H1 (cell line): Measurements from ENCODE around the gene ULK2. TPM values are rescaled to one million over a fixed set of nuclear protein-coding genes. Genes with fewer than 3 reads are reported as not detected.

Experiments used
- CTCF ChIA-PET: fragments of 300-600 bp; sonication (Branson Sonifier 250); formaldehyde crosslinking; loops from one replicate; lab custom pipeline; 2021; ENCODE audit not compliant: partially characterized antibody; lab: Charles Lee
- POLR2A ChIA-PET: fragments of 300-600 bp; sonication (Branson Sonifier 250); formaldehyde crosslinking; loops from one replicate; lab custom pipeline; 2021; ENCODE audit warnings: inconsistent platforms; ENCODE audit not compliant: partially characterized antibody; lab: Charles Lee
- DNase-seq, 2 experiments: peaks; one replicate each; pipeline versions ENCODE4 v3.0.0 to v3.0.0-alpha.2; 2010 to 2022; ENCODE audit warnings: low spot score in 2 of 2, low read depth in 1 of 2, mixed read lengths in 1 of 2
- FAIRE-seq: peaks from 2 replicates; lab custom pipeline; 2011; peaks lifted over from hg19 to GRCh38; lab: Jason Lieb, UNC
- H2AFZ ChIP-seq: 2 replicates; pipeline ENCODE4 v1.8.1; 2012; ENCODE audit warnings: low read length, inconsistent platforms
- H2AK5ac ChIP-seq: 2 replicates; pipeline ENCODE4 v1.6.1; 2013; ENCODE audit warnings: low read depth, low read length
- H2BK120ac ChIP-seq: replicated peaks from 2 replicates; pipeline ENCODE3; 2013; ENCODE audit warnings: low read depth, low read length, inconsistent platforms
- H2BK12ac ChIP-seq: 2 replicates; pipeline ENCODE4 v1.6.1; 2013; ENCODE audit warnings: low read depth, low read length
- H2BK15ac ChIP-seq: 2 replicates; pipeline ENCODE4 v1.6.1; 2013; ENCODE audit warnings: low read length
- H2BK20ac ChIP-seq: 2 replicates; pipeline ENCODE4 v1.6.1; 2013; ENCODE audit warnings: low read length
- H2BK5ac ChIP-seq: 2 replicates; pipeline ENCODE4 v1.6.1; 2013; ENCODE audit warnings: low read depth, low read length
- H3K14ac ChIP-seq: 2 replicates; pipeline ENCODE4 v1.6.1; 2013; ENCODE audit warnings: inconsistent platforms; ENCODE audit not compliant: insufficient read length
- H3K18ac ChIP-seq: 2 replicates; pipeline ENCODE4 v1.6.1; 2013; ENCODE audit warnings: low read length; ENCODE audit errors: extremely low read depth
- H3K23ac ChIP-seq: 2 replicates; pipeline ENCODE4 v1.6.1; 2013; ENCODE audit warnings: inconsistent platforms; ENCODE audit not compliant: insufficient read length
- H3K23me2 ChIP-seq: 2 replicates; pipeline ENCODE4 v1.6.1; 2013; ENCODE audit warnings: low read depth, low read length
- H3K27ac ChIP-seq: 2 replicates; pipeline ENCODE4 v1.6.1; 2011; ENCODE audit warnings: low read depth, low read length, inconsistent platforms
- H3K27me3 ChIP-seq, 4 experiments: replicated peaks in 1 of 4; 1 replicate in 1 of 4; 2 replicates in 3 of 4; pipeline versions ENCODE4 v1.6.1 to v1.8.1; 2011 to 2013; ENCODE audit warnings: low read length in 3 of 4, mild to moderate bottlenecking in 3 of 4, inconsistent platforms in 2 of 4, mixed read lengths in 2 of 4, moderate library complexity in 1 of 4; ENCODE audit not compliant: control insufficient read depth in 3 of 4, insufficient read depth in 3 of 4; ENCODE audit errors: extremely low read depth in 1 of 4
- H3K36me3 ChIP-seq, 4 experiments: 2 replicates each; pipeline versions ENCODE4 v1.6.1 to v1.8.1; 2011 to 2013; ENCODE audit warnings: mild to moderate bottlenecking in 4 of 4, low read length in 3 of 4, moderate library complexity in 2 of 4, control low read depth in 1 of 4, inconsistent platforms in 1 of 4; ENCODE audit not compliant: insufficient read depth in 4 of 4, control insufficient read depth in 2 of 4
- H3K4ac ChIP-seq: replicated peaks from 2 replicates; pipeline ENCODE3; 2013; ENCODE audit warnings: low read length, low read depth, mixed read lengths, inconsistent platforms; ENCODE audit not compliant: insufficient read length
- H3K4me1 ChIP-seq, 4 experiments: replicated peaks in 1 of 4; 1 replicate in 1 of 4; 2 replicates in 3 of 4; pipeline versions ENCODE4 v1.6.1 to v1.8.1; 2011 to 2013; ENCODE audit warnings: low read length in 3 of 4, inconsistent platforms in 2 of 4, mixed read lengths in 1 of 4; ENCODE audit not compliant: insufficient read depth in 4 of 4, control insufficient read depth in 3 of 4
- H3K4me2 ChIP-seq, 2 experiments: 2 replicates each; pipeline versions ENCODE4 v1.6.1 to v1.8.1; 2011 to 2013; ENCODE audit warnings: low read depth in 2 of 2, low read length in 2 of 2, control low read depth in 1 of 2, inconsistent platforms in 1 of 2, mild to moderate bottlenecking in 1 of 2; ENCODE audit not compliant: insufficient read depth in 1 of 2
- H3K4me3 ChIP-seq, 4 experiments: fragments of 200-600, 300-600 bp in 1 of 4; sonication (generic), shearing (Covaris generic), sonication (Bioruptor Twin) in 1 of 4; 2 replicates each; pipeline versions ENCODE4 v1.5.1 to v1.8.1; 2011 to 2016; ENCODE audit warnings: low read length in 4 of 4, low read depth in 3 of 4, control low read depth in 2 of 4, inconsistent platforms in 2 of 4, mild to moderate bottlenecking in 2 of 4, mixed read lengths in 1 of 4, moderate library complexity in 1 of 4; ENCODE audit not compliant: insufficient read depth in 2 of 4; ENCODE audit errors: extremely low read depth in 1 of 4
- H3K56ac ChIP-seq: replicated peaks from 2 replicates; pipeline ENCODE3; 2013; ENCODE audit warnings: low read depth, mild to moderate bottlenecking, mixed read lengths, low read length, inconsistent platforms; ENCODE audit not compliant: insufficient read length
- H3K79me1 ChIP-seq: 2 replicates; pipeline ENCODE4 v1.6.1; 2013; ENCODE audit warnings: low read depth, low read length, control low read depth
- H3K79me2 ChIP-seq, 2 experiments: 2 replicates each; pipeline versions ENCODE4 v1.6.1 to v1.8.1; 2012 to 2013; ENCODE audit warnings: low read length in 2 of 2, mild to moderate bottlenecking in 2 of 2, inconsistent platforms in 1 of 2; ENCODE audit not compliant: insufficient read depth in 2 of 2, control insufficient read depth in 1 of 2
- H3K9ac ChIP-seq, 4 experiments: replicated peaks in 1 of 4; 1 replicate in 1 of 4; 2 replicates in 3 of 4; pipeline versions ENCODE4 v1.6.1 to v1.8.1; 2011 to 2013; ENCODE audit warnings: low read depth in 3 of 4, low read length in 3 of 4, control low read depth in 2 of 4, mild to moderate bottlenecking in 2 of 4, moderate library complexity in 2 of 4, inconsistent platforms in 1 of 4; ENCODE audit errors: extremely low read depth in 1 of 4
- H3K9me3 ChIP-seq, 2 experiments: 2 replicates each; pipeline versions ENCODE4 v1.6.1 to v1.8.1; 2012 to 2013; ENCODE audit warnings: mild to moderate bottlenecking in 2 of 2, moderate library complexity in 2 of 2, control low read depth in 1 of 2, inconsistent platforms in 1 of 2, low read depth in 1 of 2, low read length in 1 of 2, mixed read lengths in 1 of 2; ENCODE audit not compliant: insufficient read depth in 2 of 2
- H4K20me1 ChIP-seq, 2 experiments: replicated peaks in 1 of 2; 2 replicates each; pipeline versions ENCODE3 to v1.8.1; 2011 to 2013; ENCODE audit warnings: inconsistent platforms in 2 of 2, low read length in 2 of 2, mild to moderate bottlenecking in 1 of 2; ENCODE audit not compliant: insufficient read depth in 2 of 2, control insufficient read depth in 1 of 2
- H4K5ac ChIP-seq: 2 replicates; pipeline ENCODE4 v1.6.1; 2013; ENCODE audit warnings: low read length, low read depth, mixed read lengths, inconsistent platforms; ENCODE audit not compliant: insufficient read length
- H4K8ac ChIP-seq: 2 replicates; pipeline ENCODE4 v1.8.0; 2013; ENCODE audit warnings: mild to moderate bottlenecking, moderate library complexity, low read length, inconsistent platforms; ENCODE audit not compliant: insufficient read depth; ENCODE audit errors: extremely low read depth
- H4K91ac ChIP-seq: replicated peaks from 2 replicates; pipeline ENCODE3; 2013; ENCODE audit warnings: low read length, mixed read lengths, inconsistent platforms; ENCODE audit not compliant: insufficient read length
- ASH2L ChIP-seq: fragments of 200-600, 300-600 bp; sonication (generic); IDR thresholded peaks from one replicate; pipeline ENCODE4 v1.7.1; 2017; ENCODE audit warnings: low read length
- BCL11A ChIP-seq, 2 experiments: IDR thresholded peaks; one replicate each; pipeline ENCODE4 v1.6.1; 2011; ENCODE audit warnings: low read depth in 2 of 2, low read length in 2 of 2, mild to moderate bottlenecking in 2 of 2
- BRCA1 ChIP-seq: IDR thresholded peaks from 2 replicates; pipeline ENCODE4 v1.6.1; 2012; ENCODE audit warnings: low read depth, low read length, improper control_type of control experiment
- CEBPB ChIP-seq: IDR thresholded peaks from 2 replicates; pipeline ENCODE4 v1.6.1; 2012; ENCODE audit warnings: low read depth, low read length
- EZH2 ChIP-seq: fragments of 200-600 bp; sonication (generic); IDR thresholded peaks from 2 replicates; pipeline ENCODE4 v1.7.1; 2012; ENCODE audit warnings: low read depth, mild to moderate bottlenecking, moderate library complexity, low read length, inconsistent platforms; ENCODE audit not compliant: severe bottlenecking
- FOSL1 ChIP-seq: IDR thresholded peaks from 2 replicates; pipeline ENCODE4 v1.6.1; 2011; ENCODE audit warnings: mild to moderate bottlenecking, low read depth, low read length, moderate library complexity; ENCODE audit not compliant: insufficient read depth
- GTF2F1 ChIP-seq: IDR thresholded peaks from 2 replicates; pipeline ENCODE4 v1.6.1; 2012; ENCODE audit warnings: low read depth, low read length, improper control_type of control experiment, borderline replicate concordance
- NRF1 ChIP-seq: IDR thresholded peaks from 2 replicates; pipeline ENCODE4 v1.6.1; 2011; ENCODE audit warnings: mild to moderate bottlenecking, low read depth, low read length, improper control_type of control experiment
- RBBP5 ChIP-seq: IDR thresholded peaks from 2 replicates; pipeline ENCODE4 v1.7.1; 2012; ENCODE audit warnings: low read depth, mild to moderate bottlenecking, inconsistent platforms, low read length, moderate library complexity, borderline replicate concordance
- RXRA ChIP-seq: IDR thresholded peaks from 2 replicates; pipeline ENCODE4 v1.6.1; 2011; ENCODE audit warnings: low read depth, mild to moderate bottlenecking, low read length, moderate library complexity; ENCODE audit not compliant: insufficient read depth
- TAF1 ChIP-seq: IDR thresholded peaks from 2 replicates; pipeline ENCODE4 v1.6.1; 2011; ENCODE audit warnings: mild to moderate bottlenecking, low read depth, low read length
- ZNF274 ChIP-seq: IDR thresholded peaks from 2 replicates; pipeline ENCODE4 v1.7.0; 2012; ENCODE audit warnings: low read length, borderline replicate concordance; ENCODE audit errors: extremely low read depth
- WGBS, 2 experiments: shearing (Covaris generic) in 1 of 2; methylation state at CpG; one replicate each; pipeline versions ENCODE4 v1.1.6 to v1.1.7; 2013 to 2015; ENCODE audit warnings: low lambda C conversion rate in 2 of 2, mixed read lengths in 2 of 2, inconsistent platforms in 1 of 2, low coverage in 1 of 2, missing lambda C conversion rate in 1 of 2; ENCODE audit not compliant: insufficient replicate concordance in 2 of 2, insufficient coverage in 1 of 2, insufficient read length in 1 of 2; ENCODE audit errors: extremely low coverage in 1 of 2, missing lambda C conversion rate in 1 of 2; 5-methylcytosine and 5-hydroxymethylcytosine counted together
- polyA plus RNA-seq, 7 experiments: library from polyadenylated mRNA; depleted of rRNA in 3 of 7; stranded (reverse) in 5 of 7; unstranded in 2 of 7; fragments of >200 nt in 5 of 7; fragments of 200-250 nt in 2 of 7; gene quantifications; 1 replicate in 5 of 7; 2 replicates in 1 of 7; 4 replicates in 1 of 7; pipeline versions ENCODE4 v1.2.1 to v1.2.3, GENCODE V29; 2011 to 2013; ENCODE audit warnings: missing spikeins in 2 of 7, mixed read lengths in 2 of 7
- total RNA-seq: library from RNA; stranded (reverse); fragmentation: NEBNext Ultra II Directional; extraction: Animal tissue kit (Norgen Biotek cat#: 25700); gene quantifications from 2 replicates; pipeline ENCODE4 v1.2.1, GENCODE V29; 2021
- TF ChIP-seq, protein P1 (sequence below): IDR thresholded peaks from 2 replicates; pipeline ENCODE4 v1.6.1; 2011; ENCODE audit warnings: low read depth, mild to moderate bottlenecking, low read length; ENCODE audit not compliant: insufficient read depth
- TF ChIP-seq, protein P2 (sequence below): IDR thresholded peaks from 2 replicates; pipeline ENCODE4 v1.6.1; 2012; ENCODE audit warnings: inconsistent platforms

ULK2 gene
- total and polyA plus RNA-seq, 2 of the 8 experiments (the other 6 are each of a cell fraction or from before 2014, with no cell fraction given) = 5.3 to 9.8 TPM

DNA sequence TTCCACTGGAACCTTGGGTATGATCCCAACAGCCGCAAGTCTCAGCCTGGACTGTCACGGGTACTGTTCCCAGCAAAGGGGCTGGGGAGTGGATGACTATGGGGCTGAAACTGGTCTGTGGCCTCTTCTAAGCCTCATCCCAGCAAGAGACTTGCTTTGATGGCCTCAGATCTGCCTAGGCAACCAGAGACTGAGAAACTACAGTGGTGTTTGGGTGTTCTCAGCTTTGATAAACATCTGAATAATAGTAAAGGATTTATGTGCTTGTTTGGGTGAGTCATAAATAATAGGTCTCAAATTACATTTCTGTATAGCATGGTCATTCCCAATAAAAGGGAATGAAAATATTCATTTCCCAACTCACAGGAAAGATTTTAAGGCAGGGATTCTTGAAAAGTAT is 30.2 kb upstream of the ULK2 start:
- no peak overlapping the region for H2BK20ac ChIP-seq
- H3K4me2 ChIP-seq = no peak overlapping the region
- H3K23ac ChIP-seq = no peak overlapping the region
- H3K18ac ChIP-seq = no peak overlapping the region
- H3K27ac ChIP-seq = no peak overlapping the region
- no peak overlapping the region for H3K4me3 ChIP-seq
- ChIA-PET CTCF (no interaction called here), POLR2A (no interaction called here)
- DNase-seq (no peak), FAIRE-seq (no peak)
- H2BK5ac ChIP-seq = no peak overlapping the region
- H3K56ac ChIP-seq = no peak overlapping the region
- H2BK15ac ChIP-seq = no peak overlapping the region
- no peaks in the 10 kb centered on the region for H3K9me3 ChIP-seq
- no peak overlapping the region for H4K8ac ChIP-seq
- H3K4ac ChIP-seq = no peak overlapping the region
- H3K23me2 ChIP-seq = no peaks in the 10 kb centered on the region
- H2BK120ac ChIP-seq = no peak overlapping the region
- H3K36me3 ChIP-seq = peaks cover 0 to 3% (median 1%) of the 10 kb centered on the region in 4 experiments; a peak in 1 of 8 replicates
- no peaks in the 10 kb centered on the region for H4K20me1 ChIP-seq
- no peak overlapping the region for H2AK5ac ChIP-seq
- no peaks in the 10 kb centered on the region for H3K79me1 ChIP-seq
- no peaks in the 10 kb centered on the region for H3K27me3 ChIP-seq
- WGBS, 2 experiments = 96% methylated on average over 2 of the region's 2 CpGs; no CpG with 5 or more reads in 1 of the 2 experiments
- peak overlapping the region; percentile 19; the same call in 1 of the 2 replicates for H2BK12ac ChIP-seq
- no peak overlapping the region for H4K91ac ChIP-seq
- no peaks in the 10 kb centered on the region; a peak in 1 of 7 replicates for H3K4me1 ChIP-seq
- no peak overlapping the region for H4K5ac ChIP-seq
- H2AFZ ChIP-seq = no peak overlapping the region
- H3K9ac ChIP-seq = no peak overlapping the region
- H3K79me2 ChIP-seq = no peaks in the 10 kb centered on the region
- no peak overlapping the region for H3K14ac ChIP-seq
- TF ChIP-seq, protein P1, sequence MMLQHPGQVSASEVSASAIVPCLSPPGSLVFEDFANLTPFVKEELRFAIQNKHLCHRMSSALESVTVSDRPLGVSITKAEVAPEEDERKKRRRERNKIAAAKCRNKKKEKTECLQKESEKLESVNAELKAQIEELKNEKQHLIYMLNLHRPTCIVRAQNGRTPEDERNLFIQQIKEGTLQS = no peak
- no peak for TF ChIP-seq EZH2
- no peak for TF ChIP-seq ZNF274
- TF ChIP-seq FOSL1 = no peak
- TF ChIP-seq CEBPB = no peak
- no peak for TF ChIP-seq BCL11A (IDR thresholded peaks at IDR 0.05; ENCODE audit: low read depth in 2 of 2, low read length in 2 of 2)
- no peak for TF ChIP-seq ASH2L
- TF ChIP-seq, protein P2, sequence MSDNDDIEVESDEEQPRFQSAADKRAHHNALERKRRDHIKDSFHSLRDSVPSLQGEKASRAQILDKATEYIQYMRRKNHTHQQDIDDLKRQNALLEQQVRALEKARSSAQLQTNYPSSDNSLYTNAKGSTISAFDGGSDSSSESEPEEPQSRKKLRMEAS = no peak
- no peak for TF ChIP-seq NRF1
- TF ChIP-seq GTF2F1 = no peak
- no peak for TF ChIP-seq RBBP5
- no peak for TF ChIP-seq TAF1
- TF ChIP-seq RXRA = no peak
- TF ChIP-seq BRCA1 = no peak
